BLaER1 treated with 17β-estradiol and CSF1 and Interleukin-3, amounts not matched to agents 10 nM and 100 nM (cell line): ENCODE results near the gene GKN1.

Experiments used
- H3K27ac ChIP-seq, 11 experiments: shearing (Covaris generic); formaldehyde crosslinking; 2 replicates each; pipeline ENCODE4 v1.8.1; 2022
- H3K27me3 ChIP-seq, 11 experiments: shearing (Covaris generic); formaldehyde crosslinking; 2 replicates each; pipeline ENCODE4 v1.8.1; 2022
- H3K36me3 ChIP-seq, 11 experiments: shearing (Covaris generic); formaldehyde crosslinking; 2 replicates each; pipeline ENCODE4 v1.8.1; 2022
- H3K4me1 ChIP-seq, 10 experiments: shearing (Covaris generic); formaldehyde crosslinking; 2 replicates each; pipeline ENCODE4 v1.8.1; 2022
- H3K4me2 ChIP-seq, 11 experiments: shearing (Covaris generic); formaldehyde crosslinking; 2 replicates each; pipeline ENCODE4 v1.8.1; 2022
- H3K4me3 ChIP-seq, 10 experiments: shearing (Covaris generic); formaldehyde crosslinking; 2 replicates each; pipeline ENCODE4 v1.8.1; 2022
- H3K9ac ChIP-seq, 11 experiments: shearing (Covaris generic); formaldehyde crosslinking; 2 replicates each; pipeline ENCODE4 v1.8.1; 2022
- H3K9me3 ChIP-seq, 11 experiments: shearing (Covaris generic); formaldehyde crosslinking; replicated peaks in 1 of 11; 2 replicates each; pipeline ENCODE4 v1.8.1; 2022
- H4K20me1 ChIP-seq, 11 experiments: shearing (Covaris generic); formaldehyde crosslinking; 2 replicates each; pipeline ENCODE4 v1.8.1; 2022
- Cebpa-rat ChIP-seq, 11 experiments: shearing (Covaris generic); IDR thresholded peaks; 2 replicates each; pipeline ENCODE4 v1.8.1; 2022

Gene GKN1

DNA sequence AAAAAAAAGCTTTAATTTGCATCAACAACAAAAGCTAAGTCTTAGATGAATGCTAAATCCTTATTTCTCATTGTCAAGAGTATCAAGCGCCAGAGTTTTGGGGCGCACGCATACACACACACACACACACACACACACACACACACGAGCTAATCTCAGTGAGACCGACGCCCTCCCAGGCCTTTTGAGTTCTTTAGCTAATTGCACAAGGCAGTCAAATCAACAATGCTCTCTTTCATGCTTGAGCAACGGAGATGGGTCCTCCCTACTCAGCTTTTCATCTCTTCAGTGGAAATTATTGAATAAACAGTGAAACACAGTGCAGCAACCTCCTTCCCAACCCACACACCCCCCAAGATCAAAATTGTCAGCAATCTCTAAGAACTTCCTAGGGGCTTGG, 19.2 kb downstream of the GKN1 start:
- Histone ChIP-seq H3K4me3 (no peak overlapping the region), H3K4me2 (no peak overlapping the region), H3K27ac (no peak overlapping the region), H3K27me3 (no peaks in the 10 kb centered on the region), H4K20me1 (no peaks in the 10 kb centered on the region), H3K9me3 (no peaks in the 10 kb centered on the region), H3K36me3 (no peaks in the 10 kb centered on the region), H3K4me1 (no peaks in the 10 kb centered on the region; a peak in 1 of 20 replicates), H3K9ac (no peak overlapping the region)
- TF ChIP-seq Cebpa-rat (IDR thresholded peaks at IDR 0.05): no peak

- Histone ChIP-seq H3K4me2 (no peak overlapping the region), H3K9ac (no peak overlapping the region), H3K4me3 (no peak overlapping the region), H3K27ac (no peak overlapping the region), H3K27me3 (no peaks in the 10 kb centered on the region), H4K20me1 (no peaks in the 10 kb centered on the region), H3K9me3 (0 out of 22 replicates have a peak, but pooled peaks cover 0 to 2% (median 0%) of the 10 kb centered on the region in 11 experiments), H3K4me1 (no peaks in the 10 kb centered on the region; a peak in 1 of 20 replicates), H3K36me3 (no peaks in the 10 kb centered on the region)
- TF ChIP-seq Cebpa-rat (IDR thresholded peaks at IDR 0.05): no peak
Measured at GRCh38 chr2:68994864-68995263, 20.4 kb downstream of the GKN1 start.

- no peak overlapping the region for H3K4me3 ChIP-seq
- H4K20me1 ChIP-seq: no peaks in the 10 kb centered on the region
- TF ChIP-seq Cebpa-rat (IDR thresholded peaks at IDR 0.05): no peak
- no peak overlapping the region for H3K9ac ChIP-seq
- peaks cover 0 to 6% (median 3%) of the 10 kb centered on the region in 11 experiments; a peak in 8 of 22 replicates for H3K9me3 ChIP-seq
- no peak overlapping the region for H3K4me2 ChIP-seq
- H3K27ac ChIP-seq: no peak overlapping the region
- H3K36me3 ChIP-seq: no peaks in the 10 kb centered on the region
- H3K27me3 ChIP-seq: no peaks in the 10 kb centered on the region
- H3K4me1 ChIP-seq: no peaks in the 10 kb centered on the region; a peak in 1 of 20 replicates
Measured at GRCh38 chr2:68995916-68996315, 21.5 kb downstream of the GKN1 start.

DNA sequence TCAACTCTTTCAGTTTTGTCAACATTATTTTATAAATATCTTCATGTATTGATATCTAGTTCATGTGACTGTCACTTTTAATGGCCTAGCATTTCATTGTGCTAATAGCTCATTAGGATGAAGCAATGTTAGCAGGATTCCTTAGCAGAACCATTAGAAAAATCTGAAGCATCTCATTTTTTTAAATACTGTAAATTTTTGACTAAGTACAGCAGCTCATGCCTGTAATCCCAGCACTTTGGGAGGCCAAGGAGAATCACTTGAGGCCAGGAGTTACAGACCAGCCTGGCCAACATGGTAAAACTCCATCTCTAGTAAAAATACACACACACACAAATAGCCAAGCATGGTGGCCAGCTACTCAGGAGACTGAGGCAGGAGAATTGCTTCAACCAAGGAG, 23.0 kb downstream of the GKN1 start:
- no peaks in the 10 kb centered on the region for H3K27me3 ChIP-seq
- no peaks in the 10 kb centered on the region for H3K36me3 ChIP-seq
- peaks cover 10 to 21% (median 16%) of the 10 kb centered on the region in 11 experiments; a peak in 19 of 22 replicates for H3K9me3 ChIP-seq
- H3K27ac ChIP-seq: no peak overlapping the region
- H4K20me1 ChIP-seq: no peaks in the 10 kb centered on the region
- no peaks in the 10 kb centered on the region; a peak in 1 of 20 replicates for H3K4me1 ChIP-seq
- H3K4me2 ChIP-seq: no peak overlapping the region
- TF ChIP-seq Cebpa-rat (IDR thresholded peaks at IDR 0.05): no peak
- H3K4me3 ChIP-seq: no peak overlapping the region
- H3K9ac ChIP-seq: no peak overlapping the region

- H3K4me3 ChIP-seq: no peak overlapping the region
- H3K9me3 ChIP-seq: peaks cover 13 to 37% (median 22%) of the 10 kb centered on the region in 11 experiments; a peak in 19 of 22 replicates
- H3K4me2 ChIP-seq: no peak overlapping the region
- no peak overlapping the region for H3K9ac ChIP-seq
- no peaks in the 10 kb centered on the region for H3K36me3 ChIP-seq
- H4K20me1 ChIP-seq: no peaks in the 10 kb centered on the region
- no peaks in the 10 kb centered on the region; a peak in 1 of 20 replicates for H3K4me1 ChIP-seq
- H3K27ac ChIP-seq: no peak overlapping the region
- no peak for TF ChIP-seq Cebpa-rat (IDR thresholded peaks at IDR 0.05)
- H3K27me3 ChIP-seq: no peaks in the 10 kb centered on the region
Measured at GRCh38 chr2:69001879-69002278, 27.4 kb downstream of the GKN1 start.

DNA sequence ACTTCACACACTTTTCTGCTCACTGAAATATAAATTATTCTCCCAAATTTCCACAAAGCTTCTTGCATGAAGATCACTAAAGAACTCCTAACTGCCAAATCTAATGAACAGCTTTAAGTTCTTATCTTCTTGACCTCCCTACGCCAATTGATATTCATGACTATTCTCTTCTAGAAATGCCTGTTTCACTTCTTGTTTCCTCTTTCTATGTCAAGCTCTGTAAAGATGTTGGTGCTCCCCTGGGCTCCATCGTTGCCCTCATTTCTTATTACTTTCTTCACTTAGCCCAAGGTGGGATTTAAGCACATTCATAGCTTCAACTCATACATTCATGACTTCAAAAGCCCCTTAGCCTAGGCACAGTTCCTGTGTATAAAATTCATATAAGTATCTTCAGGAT, 29.3 kb downstream of the GKN1 start:
- H3K9me3 ChIP-seq: peaks cover 13 to 37% (median 22%) of the 10 kb centered on the region in 11 experiments; a peak in 19 of 22 replicates
- TF ChIP-seq Cebpa-rat (IDR thresholded peaks at IDR 0.05): no peak

DNA sequence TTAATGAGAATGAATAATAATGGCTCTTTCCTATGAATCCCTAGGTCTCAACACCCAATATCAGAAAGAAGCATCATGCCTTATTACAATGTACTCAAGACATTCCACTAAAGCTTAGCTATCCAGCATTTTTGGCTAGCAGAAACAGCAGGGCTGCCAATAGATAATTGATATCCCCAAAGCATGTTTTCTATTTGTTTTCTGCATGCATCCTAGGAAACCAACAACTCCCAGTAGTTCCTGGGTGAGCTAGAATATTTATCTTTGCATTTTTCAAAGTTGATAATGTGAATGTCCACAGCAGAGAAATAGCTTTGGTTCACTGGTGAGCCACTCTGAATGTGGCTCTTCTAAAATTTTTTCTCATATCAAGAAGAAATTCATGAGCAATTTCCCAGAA, 32.7 kb downstream of the GKN1 start:
- Histone ChIP-seq H3K27me3 (peaks cover 0 to 3% (median 0%) of the 10 kb centered on the region in 11 experiments; a peak in 4 of 22 replicates), H3K4me2 (no peak overlapping the region), H3K27ac (no peak overlapping the region), H3K4me1 (peaks cover 0 to 1% (median 0%) of the 10 kb centered on the region in 10 experiments; a peak in 1 of 20 replicates), H4K20me1 (no peaks in the 10 kb centered on the region; a peak in 1 of 22 replicates), H3K9ac (no peak overlapping the region), H3K36me3 (no peaks in the 10 kb centered on the region), H3K4me3 (no peak overlapping the region), H3K9me3 (peaks cover 4 to 18% (median 6%) of the 10 kb centered on the region in 11 experiments; a peak in 14 of 22 replicates)
- TF ChIP-seq Cebpa-rat (IDR thresholded peaks at IDR 0.05): no peak

More for the DNA sequence above, 29.3 kb downstream of the GKN1 start:
- H3K27ac ChIP-seq: no peak overlapping the region
- H3K4me1 ChIP-seq: no peaks in the 10 kb centered on the region; a peak in 1 of 20 replicates
- no peak overlapping the region for H3K4me2 ChIP-seq
- H4K20me1 ChIP-seq: no peaks in the 10 kb centered on the region
- no peak overlapping the region for H3K9ac ChIP-seq
- H3K36me3 ChIP-seq: no peaks in the 10 kb centered on the region
- no peaks in the 10 kb centered on the region for H3K27me3 ChIP-seq
- H3K4me3 ChIP-seq: no peak overlapping the region

DNA sequence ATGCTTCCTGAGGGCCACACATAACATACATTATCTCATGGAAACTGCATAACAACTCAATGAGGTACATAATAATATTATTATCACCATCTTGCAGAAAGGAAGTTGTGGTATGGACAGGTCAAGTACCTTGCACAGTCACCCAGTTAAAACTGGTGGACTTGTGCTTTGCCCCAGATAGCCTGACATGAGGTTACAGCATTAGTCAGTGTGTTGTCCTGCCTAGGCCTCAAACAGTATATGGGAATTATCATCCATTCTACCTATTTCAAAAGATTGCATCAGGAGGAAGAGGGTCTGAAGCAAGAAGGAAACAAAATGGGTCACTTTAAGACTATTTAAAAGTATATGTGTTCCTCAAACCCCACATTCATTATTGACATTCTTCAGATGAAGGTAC, 33.2 kb downstream of the GKN1 start:
- Histone ChIP-seq H3K9ac (no peak overlapping the region), H3K4me2 (no peak overlapping the region), H3K4me1 (peaks cover 0 to 6% (median 1%) of the 10 kb centered on the region in 10 experiments; a peak in 6 of 20 replicates), H3K4me3 (no peak overlapping the region), H4K20me1 (no peaks in the 10 kb centered on the region; a peak in 1 of 22 replicates), H3K9me3 (peaks cover under 1 to 14% (median 2%) of the 10 kb centered on the region in 11 experiments; a peak in 10 of 22 replicates), H3K27ac (no peak overlapping the region), H3K36me3 (no peaks in the 10 kb centered on the region), H3K27me3 (peaks cover 0 to 7% (median 1%) of the 10 kb centered on the region in 11 experiments; a peak in 9 of 22 replicates)
- no peak for TF ChIP-seq Cebpa-rat (IDR thresholded peaks at IDR 0.05)

DNA sequence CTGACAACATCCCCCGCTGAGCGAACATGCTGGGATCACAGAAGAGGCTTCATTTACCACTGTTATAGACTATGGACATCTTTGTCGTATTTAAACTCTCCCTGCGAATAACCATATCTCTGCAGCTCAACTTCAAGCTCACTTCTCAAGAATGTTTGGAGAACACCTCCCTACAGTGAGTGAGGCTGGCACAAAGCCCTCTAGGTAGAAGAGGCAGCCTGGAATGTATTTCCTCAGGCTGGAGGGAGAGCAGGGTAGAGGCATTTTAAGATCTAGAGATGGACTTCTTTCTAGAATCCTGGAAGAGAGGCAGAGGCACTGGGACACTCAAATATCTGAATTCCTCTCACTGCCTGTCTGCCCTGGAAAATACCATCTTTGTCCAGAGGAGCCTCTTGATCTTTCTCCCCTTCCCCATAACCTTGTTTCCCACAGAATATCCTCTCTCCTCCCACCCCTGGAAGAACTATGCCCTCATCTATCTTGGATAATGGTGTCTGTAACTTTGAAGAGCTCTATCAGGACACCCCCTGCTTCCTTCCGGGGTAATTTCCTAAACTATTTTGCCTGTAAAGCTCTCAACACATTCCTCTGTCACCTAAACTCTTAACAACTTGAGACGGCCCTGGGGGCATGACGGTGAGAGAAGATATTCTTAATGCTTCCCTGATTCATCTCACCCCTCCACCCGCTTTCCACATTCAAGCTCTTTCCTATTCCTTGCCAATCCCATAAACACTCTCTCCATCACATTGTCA, 36.2 kb downstream of the GKN1 start:
- H3K9ac ChIP-seq: no peak overlapping the region
- TF ChIP-seq Cebpa-rat (IDR thresholded peaks at IDR 0.05): no peak

More for the DNA sequence above, 36.2 kb downstream of the GKN1 start:
- Histone ChIP-seq H3K4me3 (no peak overlapping the region), H3K27me3 (peaks cover 22 to 36% (median 29%) of the 10 kb centered on the region in 11 experiments), H4K20me1 (peaks cover 0 to 9% (median 0%) of the 10 kb centered on the region in 11 experiments; a peak in 4 of 22 replicates), H3K36me3 (no peaks in the 10 kb centered on the region), H3K27ac (no peak overlapping the region), H3K4me1 (peaks cover 11 to 20% (median 15%) of the 10 kb centered on the region in 10 experiments; a peak in 18 of 20 replicates), H3K4me2 (no peak overlapping the region), H3K9me3 (no peaks in the 10 kb centered on the region)
